Measurements from ENCODE around the gene PPFIA2. TPM values are rescaled to one million over a fixed set of nuclear protein-coding genes. Genes with fewer than 3 reads are reported as not detected.

PPFIA2 gene
- total RNA-seq, 4 donors from 2014 or later: 0.13 to 2.9 (median 0.76) TPM

DNA sequence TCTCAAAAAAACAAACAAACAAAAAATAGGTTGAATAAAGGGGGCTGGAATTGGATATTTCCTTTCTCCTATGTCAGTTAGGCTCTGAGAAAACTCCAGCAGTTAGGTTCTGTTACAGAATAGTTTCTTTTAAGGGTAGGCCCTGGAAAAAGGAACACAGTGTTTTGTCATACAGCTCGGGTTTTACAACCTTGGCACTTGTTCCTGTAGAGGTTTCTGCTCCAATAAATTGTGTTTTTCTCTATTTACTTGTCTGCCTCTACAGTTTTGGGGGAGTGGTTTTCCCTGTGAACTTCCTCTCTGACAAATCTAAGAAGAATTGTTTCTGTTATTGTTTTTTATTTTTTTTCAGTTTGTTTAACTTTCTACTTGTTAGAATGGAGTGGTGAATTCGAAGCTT is 513.7 kb downstream of the PPFIA2 start:
- Histone ChIP-seq H3K4me3 (no peak overlapping the region), H3K9me3 (peaks cover 0 to 4% (median 0%) of the 10 kb centered on the region in 4 donors), H3K27ac (replicated peaks in 1 of 4) (no peak overlapping the region), H3K27me3 (no peaks in the 10 kb centered on the region), H3K36me3 (no peaks in the 10 kb centered on the region), H3K4me1 (no peaks in the 10 kb centered on the region)
- 61% methylated on average over 2 of the region's 2 CpGs for WGBS
- DNase-seq (ENCODE audit: extremely low spot score): no peak
- no peak for TF ChIP-seq EP300 (IDR thresholded peaks at IDR 0.05)
- TF ChIP-seq POLR2A (IDR thresholded peaks at IDR 0.05; ENCODE audit: low read depth): no peak
- TF ChIP-seq POLR2AphosphoS5 (IDR thresholded peaks at IDR 0.05): no peak
- TF ChIP-seq, protein P1, sequence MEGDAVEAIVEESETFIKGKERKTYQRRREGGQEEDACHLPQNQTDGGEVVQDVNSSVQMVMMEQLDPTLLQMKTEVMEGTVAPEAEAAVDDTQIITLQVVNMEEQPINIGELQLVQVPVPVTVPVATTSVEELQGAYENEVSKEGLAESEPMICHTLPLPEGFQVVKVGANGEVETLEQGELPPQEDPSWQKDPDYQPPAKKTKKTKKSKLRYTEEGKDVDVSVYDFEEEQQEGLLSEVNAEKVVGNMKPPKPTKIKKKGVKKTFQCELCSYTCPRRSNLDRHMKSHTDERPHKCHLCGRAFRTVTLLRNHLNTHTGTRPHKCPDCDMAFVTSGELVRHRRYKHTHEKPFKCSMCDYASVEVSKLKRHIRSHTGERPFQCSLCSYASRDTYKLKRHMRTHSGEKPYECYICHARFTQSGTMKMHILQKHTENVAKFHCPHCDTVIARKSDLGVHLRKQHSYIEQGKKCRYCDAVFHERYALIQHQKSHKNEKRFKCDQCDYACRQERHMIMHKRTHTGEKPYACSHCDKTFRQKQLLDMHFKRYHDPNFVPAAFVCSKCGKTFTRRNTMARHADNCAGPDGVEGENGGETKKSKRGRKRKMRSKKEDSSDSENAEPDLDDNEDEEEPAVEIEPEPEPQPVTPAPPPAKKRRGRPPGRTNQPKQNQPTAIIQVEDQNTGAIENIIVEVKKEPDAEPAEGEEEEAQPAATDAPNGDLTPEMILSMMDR (IDR thresholded peaks at IDR 0.05): no peak
- intact Hi-C loops (cut with DNase I): no loop called here

DNA sequence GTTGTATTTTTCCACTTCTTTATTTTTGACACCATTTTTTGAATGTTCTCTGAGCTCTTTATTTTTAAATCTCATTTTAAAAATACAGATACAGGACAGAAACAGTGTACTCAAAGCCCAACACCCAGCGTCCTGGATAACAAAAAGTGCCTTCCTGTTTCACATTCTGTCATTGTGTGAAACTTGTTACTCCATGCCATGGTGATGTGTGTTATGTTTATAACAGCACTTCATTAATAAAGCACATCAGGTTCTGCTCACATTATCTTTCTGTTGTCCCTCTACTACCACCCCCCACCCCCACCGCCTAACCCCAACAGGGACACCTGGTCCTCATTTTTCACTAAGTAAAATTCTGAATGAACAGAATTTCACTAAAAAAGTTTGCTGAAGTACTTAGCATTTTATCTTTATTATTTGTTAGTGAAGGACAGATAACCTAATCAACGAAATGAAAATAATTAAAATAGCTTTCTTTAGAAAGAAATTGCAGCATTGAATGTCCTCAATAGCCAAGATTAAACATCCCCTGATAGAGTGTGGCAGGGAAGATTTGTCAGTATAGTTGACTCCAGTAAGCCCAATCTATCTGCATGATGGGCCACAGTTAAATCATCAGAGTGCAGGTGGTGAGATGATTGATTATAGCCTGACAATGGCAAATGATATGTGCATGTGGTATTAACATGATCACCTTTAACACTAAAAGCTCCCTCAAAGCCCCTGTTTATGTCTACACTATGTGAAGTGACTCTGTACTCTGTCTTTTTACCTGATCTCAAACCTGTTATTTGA is 527.4 kb downstream of the PPFIA2 start:
- DNase-seq (ENCODE audit: extremely low spot score): no peak
- WGBS: 75% methylated on average over 3 of the region's 3 CpGs
- Histone ChIP-seq H3K4me1 (no peaks in the 10 kb centered on the region), H3K36me3 (peaks cover 0 to 9% (median 0%) of the 10 kb centered on the region in 4 donors), H3K9me3 (no peaks in the 10 kb centered on the region), H3K27ac (replicated peaks in 1 of 4) (no peak overlapping the region), H3K27me3 (no peaks in the 10 kb centered on the region), H3K4me3 (no peak overlapping the region)
- intact Hi-C loops (cut with DNase I): no loop called here
- TF ChIP-seq, protein P1 (IDR thresholded peaks at IDR 0.05): no peak
- TF ChIP-seq EP300 (IDR thresholded peaks at IDR 0.05) (no peak), POLR2A (IDR thresholded peaks at IDR 0.05; ENCODE audit: low read depth) (no peak), POLR2AphosphoS5 (IDR thresholded peaks at IDR 0.05) (no peak)

DNA sequence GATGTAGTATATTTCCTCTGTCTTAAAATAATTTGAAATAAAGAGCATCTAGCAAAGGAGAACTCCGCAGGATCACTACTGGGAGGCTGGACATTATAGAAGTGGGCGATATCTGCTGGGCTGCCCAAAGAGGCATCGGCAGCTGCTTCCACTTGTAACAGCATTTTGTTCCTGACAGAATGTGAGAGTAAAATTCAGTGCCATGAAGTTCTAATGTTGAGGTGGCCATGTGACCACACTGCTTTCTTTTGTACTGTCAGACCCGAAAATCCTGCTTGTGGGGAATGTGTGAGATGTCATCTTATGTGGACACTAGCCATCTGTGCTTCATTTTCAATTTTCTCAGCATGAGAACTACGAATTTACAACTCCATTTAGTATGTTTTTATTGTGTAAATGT is 529.4 kb downstream of the PPFIA2 start:
- Histone ChIP-seq H3K27ac (replicated peaks in 1 of 4) (no peak overlapping the region), H3K9me3 (no peaks in the 10 kb centered on the region), H3K36me3 (peaks cover 0 to 9% (median 0%) of the 10 kb centered on the region in 4 donors), H3K4me1 (no peaks in the 10 kb centered on the region), H3K27me3 (no peaks in the 10 kb centered on the region), H3K4me3 (no peak overlapping the region)
- 55% methylated on average over 5 of the region's 5 CpGs for WGBS
- intact Hi-C loops (cut with DNase I): no loop called here
- TF ChIP-seq, protein P1 (IDR thresholded peaks at IDR 0.05): no peak
- TF ChIP-seq POLR2A (IDR thresholded peaks at IDR 0.05; ENCODE audit: low read depth) (no peak), POLR2AphosphoS5 (IDR thresholded peaks at IDR 0.05) (no peak), EP300 (IDR thresholded peaks at IDR 0.05) (no peak)
- no peak for DNase-seq (ENCODE audit: extremely low spot score)

DNA sequence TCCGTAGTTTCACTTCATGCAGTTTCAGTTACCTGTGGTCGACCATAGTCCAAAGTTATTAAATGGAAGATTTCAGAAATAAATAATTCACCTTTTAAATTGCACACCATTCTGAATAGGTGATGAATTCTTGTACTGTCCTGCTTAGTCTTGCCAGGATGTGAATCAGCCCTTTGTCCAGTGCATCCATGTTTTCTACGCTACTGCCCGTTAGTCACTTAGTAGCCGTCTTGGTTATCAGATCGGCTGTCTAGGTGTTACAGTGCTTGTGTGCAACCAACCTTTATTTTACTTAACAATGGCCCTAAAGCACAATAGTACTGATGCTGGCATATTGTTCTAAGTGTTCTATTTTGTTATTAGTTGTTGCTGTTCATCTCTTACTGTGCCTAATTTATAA is 534.5 kb downstream of the PPFIA2 start:
- H3K4me1 ChIP-seq: no peaks in the 10 kb centered on the region
- H3K27me3 ChIP-seq: no peaks in the 10 kb centered on the region
- H3K36me3 ChIP-seq: no peaks in the 10 kb centered on the region
- H3K4me3 ChIP-seq: no peak overlapping the region
- TF ChIP-seq POLR2A (IDR thresholded peaks at IDR 0.05; ENCODE audit: low read depth): no peak
- no peak for TF ChIP-seq POLR2AphosphoS5 (IDR thresholded peaks at IDR 0.05)
- H3K9me3 ChIP-seq: no peaks in the 10 kb centered on the region
- intact Hi-C loops (cut with DNase I): no loop called here
- no peak overlapping the region for H3K27ac ChIP-seq (replicated peaks in 1 of 4)
- WGBS: 90% methylated on average over 6 of the region's 6 CpGs
- DNase-seq (ENCODE audit: extremely low spot score): no peak

DNA sequence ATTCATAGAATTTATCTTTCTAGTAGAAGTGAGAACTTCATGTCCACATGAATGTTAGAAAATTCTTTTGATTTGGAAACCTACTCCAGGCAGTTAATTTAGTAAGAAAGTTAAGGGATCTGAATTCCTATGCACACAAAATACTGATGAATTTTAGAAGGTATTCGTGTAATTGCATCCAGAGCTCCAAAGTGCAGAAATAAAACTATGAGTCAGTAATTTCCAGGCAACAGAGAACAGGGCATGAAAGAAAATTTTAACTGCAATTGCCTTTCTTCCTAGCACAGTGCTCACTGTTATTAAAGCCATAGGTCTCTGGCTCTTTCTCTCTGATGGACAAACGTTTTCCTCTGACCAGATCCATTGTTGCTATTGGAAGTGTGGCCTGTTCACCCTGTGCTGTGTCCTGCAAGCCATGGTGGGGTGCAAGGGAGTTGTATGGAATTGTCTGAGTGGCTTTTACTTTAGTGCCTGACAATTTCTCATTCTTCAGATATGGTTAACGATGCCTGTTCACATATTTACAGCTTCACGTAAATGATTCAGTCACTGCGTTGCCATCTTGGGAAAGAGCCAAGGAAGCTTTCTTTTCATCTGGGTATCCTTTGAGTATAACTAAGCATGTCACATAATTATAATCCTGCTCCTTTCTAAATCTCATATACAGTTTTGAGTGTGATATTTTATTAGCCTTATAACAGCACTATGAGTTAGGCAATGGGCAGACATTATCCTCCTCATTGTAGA is 536.1 kb downstream of the PPFIA2 start:
- no peak for DNase-seq (ENCODE audit: extremely low spot score)
- no peak overlapping the region for H3K27ac ChIP-seq (replicated peaks in 1 of 4)
- H3K27me3 ChIP-seq: no peaks in the 10 kb centered on the region
- H3K36me3 ChIP-seq: no peaks in the 10 kb centered on the region
- no peak for TF ChIP-seq EP300 (IDR thresholded peaks at IDR 0.05)
- TF ChIP-seq POLR2AphosphoS5 (IDR thresholded peaks at IDR 0.05): no peak
- no peak for TF ChIP-seq POLR2A (IDR thresholded peaks at IDR 0.05; ENCODE audit: low read depth)
- no peaks in the 10 kb centered on the region for H3K4me1 ChIP-seq
- H3K4me3 ChIP-seq: no peak overlapping the region
- H3K9me3 ChIP-seq: no peaks in the 10 kb centered on the region
- intact Hi-C loops (cut with DNase I): no loop called here
- 49% methylated on average over 5 of the region's 5 CpGs for WGBS

Data from esophagus muscularis mucosa (tissue), 4 donors.